ENCODE data around the gene PDE8A.
"Not testable (repeated sequence)": the region's sequence is repeated elsewhere in the genome, so short reads cannot be mapped to it uniquely, and the experiment has no call there.

PDE8A gene

GRCh38 chr15:84973492-84974460, 7.9 kb upstream of the PDE8A start:
- Mint-ChIP-seq H3K9me3 (no peaks in the 10 kb centered on the region), H3K36me3 (ENCODE audit: low read depth) (no peaks in the 10 kb centered on the region)

DNA sequence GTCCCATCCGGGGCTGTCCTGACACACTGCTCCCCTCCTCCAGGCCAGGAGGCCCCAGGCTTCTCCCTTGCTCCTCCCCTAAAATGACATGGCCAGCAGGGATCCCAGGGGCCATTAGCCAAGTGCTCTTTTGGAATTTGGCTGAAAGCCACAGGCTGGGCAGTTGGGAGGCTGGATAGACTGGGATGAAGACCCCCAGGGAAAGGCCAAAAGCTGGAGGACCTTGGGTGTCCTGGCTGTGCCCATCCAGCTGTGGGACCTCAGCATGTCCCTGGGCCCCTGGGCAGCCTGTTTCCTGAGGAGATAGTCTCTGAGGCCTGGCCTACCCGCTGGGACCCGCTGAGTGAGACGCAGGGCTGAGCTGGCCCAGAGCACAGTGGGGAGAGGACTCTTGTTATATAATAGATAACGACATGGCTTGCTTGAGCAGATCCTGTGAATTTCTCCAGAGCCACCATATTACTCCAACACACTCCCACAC, 5.7 kb upstream of the PDE8A start:
- Mint-ChIP-seq H3K4me1 (ENCODE audit: low read depth) (peaks cover 9% of the 10 kb centered on the region), H3K4me3 (no peak overlapping the region), H3K27me3 (no peaks in the 10 kb centered on the region), H3K9me3 (no peaks in the 10 kb centered on the region), H3K27ac (no peak overlapping the region), H3K36me3 (ENCODE audit: low read depth) (peaks cover 1% of the 10 kb centered on the region)
- DNase-seq = no peak

More at GRCh38 chr15:84973492-84974460, 7.9 kb upstream of the PDE8A start:
- Mint-ChIP-seq H3K27ac (no peak overlapping the region), H3K4me1 (ENCODE audit: low read depth) (no peaks in the 10 kb centered on the region), H3K27me3 (peaks cover 6% of the 10 kb centered on the region), H3K4me3 (no peak overlapping the region)
- no peak for DNase-seq

- no peak overlapping the region for H3K4me3 Mint-ChIP-seq
- H3K27ac Mint-ChIP-seq = no peak overlapping the region
- peaks cover 9% of the 10 kb centered on the region for H3K4me1 Mint-ChIP-seq (ENCODE audit: low read depth)
- peaks cover 1% of the 10 kb centered on the region for H3K36me3 Mint-ChIP-seq (ENCODE audit: low read depth)
- DNase-seq = no peak
- H3K27me3 Mint-ChIP-seq = no peaks in the 10 kb centered on the region
- no peaks in the 10 kb centered on the region for H3K9me3 Mint-ChIP-seq
These were observed 4.8 kb upstream of the PDE8A start for GRCh38 chr15:84976746-84977345.

DNA sequence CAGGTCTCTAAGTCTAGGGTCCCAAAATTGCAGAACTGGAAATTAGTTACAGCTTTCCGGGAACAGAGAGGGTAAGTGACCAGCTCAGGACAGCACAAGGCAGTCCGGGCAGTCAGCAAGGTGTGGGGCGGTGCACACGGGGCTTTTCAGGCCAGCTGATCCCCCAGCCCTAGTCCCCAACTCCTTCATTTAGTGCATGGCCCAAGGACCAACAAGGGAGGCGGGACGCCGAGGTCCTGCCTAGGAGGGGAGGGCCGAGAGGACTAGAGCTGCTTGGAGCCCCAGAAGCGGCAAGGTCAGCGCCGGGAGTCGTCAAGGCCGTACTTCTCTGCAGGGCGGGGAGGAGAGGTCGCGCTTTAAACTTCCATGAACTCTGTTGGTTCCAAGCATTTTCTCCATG, 2.0 kb upstream of the PDE8A start:
- Mint-ChIP-seq H3K36me3 (ENCODE audit: low read depth) (peaks cover 7% of the 10 kb centered on the region), H3K9me3 (no peaks in the 10 kb centered on the region), H3K27ac (no peak overlapping the region), H3K4me1 (ENCODE audit: low read depth) (peaks cover 31% of the 10 kb centered on the region), H3K27me3 (no peaks in the 10 kb centered on the region), H3K4me3 (peak overlapping the region; percentile 88)
- no peak for DNase-seq

DNA sequence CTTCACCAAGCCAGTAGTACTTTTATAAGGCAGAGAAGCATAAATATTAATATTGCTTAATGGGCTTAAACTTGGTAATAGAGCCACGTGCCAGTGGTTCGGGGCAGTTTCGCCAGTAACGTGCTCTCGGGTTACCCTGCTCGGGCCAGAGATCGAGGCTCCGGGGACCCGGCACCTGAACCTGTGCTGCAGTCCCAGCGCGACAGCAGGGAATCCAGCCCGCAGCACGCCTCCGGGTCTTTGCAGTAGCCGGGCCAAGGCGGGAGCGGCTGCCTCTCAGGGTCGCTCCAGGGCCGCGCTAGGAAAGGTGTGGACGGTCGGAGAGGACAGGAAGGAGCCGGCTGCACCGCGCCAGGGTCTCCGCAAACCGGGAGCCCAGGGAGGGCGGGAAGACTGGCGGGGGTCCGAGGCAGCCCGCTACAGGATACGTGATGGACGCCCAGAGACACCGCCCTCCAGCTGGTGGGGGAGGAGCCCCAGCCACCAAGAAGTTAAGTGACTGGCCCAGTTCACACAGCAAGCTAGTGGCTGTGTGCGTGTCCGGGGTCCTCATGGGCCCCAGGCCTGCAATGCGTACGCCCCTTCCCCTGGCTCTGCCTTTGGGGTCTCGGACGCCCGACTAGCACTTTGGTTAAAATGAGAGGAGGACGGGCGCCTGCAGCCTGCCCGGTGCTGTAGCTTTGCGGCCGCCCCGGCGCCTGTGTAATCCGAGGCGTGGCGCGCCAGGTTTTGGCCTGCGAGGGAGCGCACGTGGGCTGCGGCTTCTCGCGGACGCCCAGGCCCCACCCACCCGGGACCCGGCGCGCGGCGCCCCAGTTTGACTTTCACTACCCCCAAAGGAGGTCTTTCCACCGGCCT, 1.2 kb upstream of the PDE8A start:
- H3K9me3 Mint-ChIP-seq = no peaks in the 10 kb centered on the region

DNA sequence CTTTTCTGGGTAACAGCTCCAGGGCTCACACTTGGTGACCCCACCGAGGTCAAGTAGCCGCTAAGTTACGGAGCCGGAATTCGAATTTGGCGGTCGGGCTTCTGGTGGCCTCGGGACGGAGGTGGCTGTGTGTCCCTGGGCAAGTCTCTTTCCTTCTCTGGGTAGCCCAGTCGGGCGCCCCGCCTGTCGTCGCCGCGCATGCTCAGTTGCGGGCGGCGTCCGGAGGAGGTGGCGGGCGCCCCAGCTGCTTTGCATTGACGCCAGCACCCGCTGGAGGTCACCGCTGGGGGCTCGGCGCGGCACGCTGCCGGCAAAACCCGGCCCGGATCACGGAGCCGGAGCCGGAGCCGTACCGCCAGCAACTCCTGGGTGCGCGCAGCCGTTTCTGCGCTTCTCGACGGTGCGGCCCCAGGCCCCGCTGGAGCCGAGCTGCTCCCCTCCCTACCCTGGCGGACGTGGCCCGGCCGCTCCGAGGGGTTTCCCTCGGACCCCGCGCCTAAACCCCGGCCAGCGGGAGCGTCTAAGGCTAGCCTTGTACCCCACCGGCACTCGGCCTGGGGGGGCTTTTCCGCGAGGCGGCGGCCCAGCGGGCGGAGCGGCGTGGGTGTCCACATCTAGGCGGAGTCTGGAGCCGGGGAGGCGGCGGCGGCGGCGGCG, 474 bp upstream of the PDE8A start:
- Mint-ChIP-seq H3K9me3 (no peaks in the 10 kb centered on the region), H3K36me3 (ENCODE audit: low read depth) (peaks cover 7% of the 10 kb centered on the region), H3K27ac (peak overlapping the region; percentile 98), H3K27me3 (no peaks in the 10 kb centered on the region), H3K4me3 (peak overlapping the region; percentile 88), H3K4me1 (ENCODE audit: low read depth) (peaks cover 43% of the 10 kb centered on the region)
- DNase-seq = peak; percentile 97

More for the DNA sequence above, 1.2 kb upstream of the PDE8A start:
- Mint-ChIP-seq H3K27ac (peak overlapping the region; percentile 98), H3K27me3 (no peaks in the 10 kb centered on the region), H3K4me1 (ENCODE audit: low read depth) (peaks cover 39% of the 10 kb centered on the region), H3K4me3 (peak overlapping the region; percentile 88), H3K36me3 (ENCODE audit: low read depth) (peaks cover 7% of the 10 kb centered on the region)
- peak; percentile 93 for DNase-seq

DNA sequence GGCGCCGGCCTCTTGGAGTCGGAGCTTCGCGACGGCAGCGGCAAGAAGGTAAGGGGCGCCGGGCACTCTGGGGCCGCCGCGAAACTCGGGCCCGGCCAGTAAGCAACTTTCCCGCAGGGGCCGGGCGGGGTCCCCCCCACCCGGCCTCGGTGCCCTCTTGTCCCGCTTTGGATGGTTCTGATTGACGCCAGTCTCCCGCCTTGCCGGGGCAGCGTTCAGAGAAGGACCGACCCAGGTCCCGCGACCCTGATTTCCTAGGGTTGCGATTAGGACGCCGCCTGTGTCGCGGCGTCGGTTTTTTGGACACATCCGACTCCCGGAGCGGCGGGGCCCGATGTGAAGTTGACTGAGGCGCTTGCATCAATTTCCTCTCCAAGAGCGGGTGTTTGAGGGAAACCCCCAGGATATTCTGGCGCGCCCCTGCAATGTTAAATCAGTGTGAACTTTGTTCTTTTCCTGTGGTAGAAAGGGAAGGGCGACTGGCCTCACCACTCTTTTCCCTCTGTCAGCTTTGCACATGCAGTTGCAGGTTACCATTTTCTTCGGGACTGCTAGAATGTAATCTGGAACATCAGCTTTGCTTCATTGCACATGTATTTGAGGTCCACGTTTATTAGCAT, 755 bp downstream of the PDE8A start:
- no peaks in the 10 kb centered on the region for H3K27me3 Mint-ChIP-seq
- H3K36me3 Mint-ChIP-seq (ENCODE audit: low read depth) = peaks cover 7% of the 10 kb centered on the region
- peak overlapping the region; percentile 93 for H3K4me3 Mint-ChIP-seq
- peak; percentile 71 for DNase-seq
- H3K9me3 Mint-ChIP-seq = no peaks in the 10 kb centered on the region
- peaks cover 53% of the 10 kb centered on the region for H3K4me1 Mint-ChIP-seq (ENCODE audit: low read depth)
- H3K27ac Mint-ChIP-seq = peak overlapping the region; percentile 90

GRCh38 chr15:84983294-84983693, 1.6 kb downstream of the PDE8A start:
- H3K27me3 Mint-ChIP-seq = no peaks in the 10 kb centered on the region
- peaks cover 61% of the 10 kb centered on the region for H3K4me1 Mint-ChIP-seq (ENCODE audit: low read depth)
- no peak for DNase-seq
- peak overlapping the region; percentile 15 for H3K27ac Mint-ChIP-seq
- H3K4me3 Mint-ChIP-seq = peak overlapping the region; percentile 93
- no peaks in the 10 kb centered on the region for H3K9me3 Mint-ChIP-seq
- H3K36me3 Mint-ChIP-seq (ENCODE audit: low read depth) = peaks cover 7% of the 10 kb centered on the region

GRCh38 chr15:84983711-84984110, 2.1 kb downstream of the PDE8A start:
- H3K4me3 Mint-ChIP-seq = peak overlapping the region; percentile 93
- no peaks in the 10 kb centered on the region for H3K27me3 Mint-ChIP-seq
- H3K9me3 Mint-ChIP-seq = no peaks in the 10 kb centered on the region
- peaks cover 65% of the 10 kb centered on the region for H3K4me1 Mint-ChIP-seq (ENCODE audit: low read depth)
- DNase-seq = no peak
- H3K27ac Mint-ChIP-seq = no peak overlapping the region
- peaks cover 7% of the 10 kb centered on the region for H3K36me3 Mint-ChIP-seq (ENCODE audit: low read depth)

GRCh38 chr15:84985158-84985557, 3.5 kb downstream of the PDE8A start:
- no peak overlapping the region for H3K4me3 Mint-ChIP-seq
- DNase-seq = no peak
- no peak overlapping the region for H3K27ac Mint-ChIP-seq
- no peaks in the 10 kb centered on the region for H3K9me3 Mint-ChIP-seq
- H3K27me3 Mint-ChIP-seq = no peaks in the 10 kb centered on the region
- H3K4me1 Mint-ChIP-seq (ENCODE audit: low read depth) = peaks cover 69% of the 10 kb centered on the region
- peaks cover 7% of the 10 kb centered on the region for H3K36me3 Mint-ChIP-seq (ENCODE audit: low read depth)

- not testable (repeated sequence) for DNase-seq; H3K4me3 Mint-ChIP-seq; H3K27ac Mint-ChIP-seq; H3K9me3 Mint-ChIP-seq; H3K27me3 Mint-ChIP-seq; H3K36me3 Mint-ChIP-seq (ENCODE audit: low read depth)
- H3K4me1 Mint-ChIP-seq (ENCODE audit: low read depth) = peaks cover 89% of the 10 kb centered on the region
These were observed 5.7 kb downstream of the PDE8A start for GRCh38 chr15:84987351-84987750.

DNA sequence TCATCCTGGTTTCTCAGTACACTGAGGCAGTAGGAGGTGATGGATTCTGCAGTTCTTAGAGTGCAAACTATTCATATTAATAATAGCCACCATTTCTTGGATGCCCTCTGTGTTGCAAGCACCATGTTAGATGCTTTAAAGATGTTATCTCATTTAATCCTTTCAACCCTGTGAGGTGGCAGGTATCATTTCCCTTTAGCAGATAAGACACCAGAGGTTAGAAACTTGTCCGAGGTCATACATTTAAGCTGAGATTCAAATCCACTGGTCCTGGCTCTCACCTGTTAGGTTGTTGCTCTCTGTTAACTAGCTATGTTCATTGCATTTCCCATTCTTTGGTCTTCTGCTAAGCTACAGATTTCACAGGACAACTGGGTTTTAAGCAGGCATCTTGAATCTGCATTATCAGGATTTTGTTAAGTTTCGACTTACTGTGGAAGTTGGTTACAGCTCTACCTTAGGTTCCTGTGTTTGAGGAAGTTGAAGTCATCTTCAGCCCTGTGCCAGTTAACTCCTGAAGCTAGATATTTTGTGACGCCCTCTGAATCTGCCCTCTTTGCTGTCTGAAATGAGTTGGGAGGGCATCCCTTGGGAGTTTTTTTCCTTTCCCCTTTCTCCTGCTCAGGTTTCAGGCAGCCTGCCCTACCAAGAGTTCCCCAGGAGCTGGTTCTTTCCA, 6.4 kb downstream of the PDE8A start:
- no peaks in the 10 kb centered on the region for H3K27me3 Mint-ChIP-seq
- no peak for DNase-seq
- H3K36me3 Mint-ChIP-seq (ENCODE audit: low read depth) = no peaks in the 10 kb centered on the region
- no peaks in the 10 kb centered on the region for H3K9me3 Mint-ChIP-seq
- H3K4me1 Mint-ChIP-seq (ENCODE audit: low read depth) = peaks cover 88% of the 10 kb centered on the region
- H3K4me3 Mint-ChIP-seq = no peak overlapping the region
- peak overlapping the region; percentile 83 for H3K27ac Mint-ChIP-seq
